GM12891 (cell line): Measurements from ENCODE around the gene EIF5A2.
"Not testable (repeated sequence)": the region's sequence is repeated elsewhere in the genome, so short reads cannot be mapped to it uniquely, and the experiment has no call there.

ENCODE experiments used
- PAX5 ChIP-seq: IDR thresholded peaks from 2 replicates; pipeline ENCODE4 v1.6.1; 2011; ENCODE audit warnings: low read length, moderate library complexity, mild to moderate bottlenecking; ENCODE audit not compliant: insufficient read depth, severe bottlenecking
- POLR2A ChIP-seq: IDR thresholded peaks from 2 replicates; pipeline ENCODE4 v1.6.1; 2011; ENCODE audit warnings: low read depth, low read length, control low read depth
- POLR2AphosphoS5 ChIP-seq: IDR thresholded peaks from 2 replicates; pipeline ENCODE4 v1.6.1; 2011; ENCODE audit warnings: low read depth, low read length, control low read depth
- POU2F2 ChIP-seq: IDR thresholded peaks from 2 replicates; pipeline ENCODE4 v1.6.1; 2011; ENCODE audit warnings: low read depth, mild to moderate bottlenecking, control low read depth, low read length, moderate library complexity
- SPI1 ChIP-seq: IDR thresholded peaks from 2 replicates; pipeline ENCODE4 v1.6.1; 2011; ENCODE audit warnings: low read depth, low read length, control low read depth
- TAF1 ChIP-seq: IDR thresholded peaks from 2 replicates; pipeline ENCODE4 v1.6.1; 2011; ENCODE audit warnings: low read depth, low read length, control low read depth

DNA sequence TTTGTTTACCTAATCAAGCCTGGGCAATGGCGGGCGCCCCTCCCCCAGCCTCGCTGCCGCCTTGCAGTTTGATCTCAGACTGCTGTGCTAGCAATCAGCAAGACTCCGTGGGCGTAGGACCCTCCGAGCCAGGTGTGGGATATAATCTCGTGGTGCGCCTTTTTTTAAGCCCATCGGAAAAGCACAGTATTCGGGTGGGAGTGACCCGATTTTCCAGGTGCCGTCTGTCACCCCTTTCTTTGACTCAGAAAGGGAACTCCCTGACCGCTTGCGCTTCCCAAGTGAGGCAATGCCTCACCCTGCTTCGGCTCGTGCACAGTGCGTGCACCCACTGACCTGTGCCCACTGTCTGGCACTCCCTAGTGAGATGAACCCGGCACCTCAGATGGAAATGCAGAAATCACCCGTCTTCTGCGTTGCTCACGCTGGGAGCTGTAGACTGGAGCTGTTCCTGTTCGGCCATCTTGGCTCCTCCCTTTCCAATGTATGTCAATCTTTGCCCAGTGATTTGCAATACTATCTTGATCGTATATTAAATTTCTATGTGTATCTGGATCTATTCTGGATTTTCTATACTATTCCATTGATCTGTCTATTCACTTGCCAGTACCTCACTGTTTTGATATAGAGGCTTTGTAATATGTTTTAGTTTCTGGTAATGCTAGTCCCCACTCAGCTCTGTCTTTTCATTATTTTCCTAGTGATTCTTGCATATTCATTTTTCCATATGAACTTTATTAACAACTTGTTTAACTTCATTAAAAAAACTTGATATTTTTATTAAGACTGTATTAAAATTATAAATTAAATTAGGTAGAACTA, 24.1 kb downstream of the EIF5A2 start:
- not testable (repeated sequence) for TF ChIP-seq POLR2AphosphoS5, POLR2A, TAF1, SPI1, PAX5, POU2F2
